Measurements from ENCODE around the gene TUBB2B.
"Not testable (repeated sequence)": the region's sequence is repeated elsewhere in the genome, so short reads cannot be mapped to it uniquely, and the experiment has no call there.

DNA sequence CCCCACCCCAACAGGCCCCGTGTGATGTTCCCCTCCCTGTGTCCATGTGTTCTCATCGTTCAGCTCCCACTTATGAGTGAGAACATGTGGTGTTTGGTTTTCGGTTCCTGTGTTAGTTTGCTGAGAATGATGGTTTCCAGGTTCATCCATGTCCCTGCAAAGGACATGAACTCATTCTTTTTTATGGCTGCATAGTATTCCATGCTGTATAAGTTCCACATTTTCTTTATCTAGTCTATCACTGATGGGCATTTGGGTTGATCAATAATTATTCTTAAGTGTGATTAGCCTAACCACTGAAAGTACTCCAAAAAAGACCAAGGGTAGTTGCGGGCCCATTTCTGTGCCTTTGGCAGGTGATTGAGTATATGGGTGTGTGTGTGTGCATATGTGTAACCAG lies 14.3 kb upstream of the TUBB2B start:
- TF ChIP-seq, protein P1, sequence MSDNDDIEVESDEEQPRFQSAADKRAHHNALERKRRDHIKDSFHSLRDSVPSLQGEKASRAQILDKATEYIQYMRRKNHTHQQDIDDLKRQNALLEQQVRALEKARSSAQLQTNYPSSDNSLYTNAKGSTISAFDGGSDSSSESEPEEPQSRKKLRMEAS (IDR thresholded peaks at IDR 0.05): not testable (repeated sequence)
- TF ChIP-seq EZH2 (IDR thresholded peaks at IDR 0.05); SP1 (IDR thresholded peaks at IDR 0.05; ENCODE audit: low read depth); TCF7L2 (IDR thresholded peaks at IDR 0.05; ENCODE audit: borderline replicate concordance, extremely low read depth, insufficient read depth, insufficient read length); YY1 (IDR thresholded peaks at IDR 0.05; ENCODE audit: extremely low read depth, insufficient replicate concordance, low read depth, low read length); POLR2A (IDR thresholded peaks at IDR 0.05; ENCODE audit: borderline replicate concordance, extremely low read depth, insufficient read depth, insufficient read length); ZNF274 (IDR thresholded peaks at IDR 0.05; ENCODE audit: low read depth, low read length): not testable (repeated sequence)
- TF ChIP-seq, protein P2, sequence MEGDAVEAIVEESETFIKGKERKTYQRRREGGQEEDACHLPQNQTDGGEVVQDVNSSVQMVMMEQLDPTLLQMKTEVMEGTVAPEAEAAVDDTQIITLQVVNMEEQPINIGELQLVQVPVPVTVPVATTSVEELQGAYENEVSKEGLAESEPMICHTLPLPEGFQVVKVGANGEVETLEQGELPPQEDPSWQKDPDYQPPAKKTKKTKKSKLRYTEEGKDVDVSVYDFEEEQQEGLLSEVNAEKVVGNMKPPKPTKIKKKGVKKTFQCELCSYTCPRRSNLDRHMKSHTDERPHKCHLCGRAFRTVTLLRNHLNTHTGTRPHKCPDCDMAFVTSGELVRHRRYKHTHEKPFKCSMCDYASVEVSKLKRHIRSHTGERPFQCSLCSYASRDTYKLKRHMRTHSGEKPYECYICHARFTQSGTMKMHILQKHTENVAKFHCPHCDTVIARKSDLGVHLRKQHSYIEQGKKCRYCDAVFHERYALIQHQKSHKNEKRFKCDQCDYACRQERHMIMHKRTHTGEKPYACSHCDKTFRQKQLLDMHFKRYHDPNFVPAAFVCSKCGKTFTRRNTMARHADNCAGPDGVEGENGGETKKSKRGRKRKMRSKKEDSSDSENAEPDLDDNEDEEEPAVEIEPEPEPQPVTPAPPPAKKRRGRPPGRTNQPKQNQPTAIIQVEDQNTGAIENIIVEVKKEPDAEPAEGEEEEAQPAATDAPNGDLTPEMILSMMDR (IDR thresholded peaks at IDR 0.05 in 2 of 3, conservative IDR thresholded peaks at IDR 0.05 in 1 of 3; ENCODE audit: borderline replicate concordance in 1 of 3, insufficient read depth in 1 of 3, low read depth in 2 of 3, low read length in 2 of 3): not testable (repeated sequence)

Data from HCT116 (cell line).